SW480 (cell line): Measurements from ENCODE around the gene PTPRR.

Source experiments
- DNase-seq: peaks from one replicate; pipeline ENCODE4 v3.0.0-alpha.2; 2016; ENCODE audit warnings: low spot score

Gene PTPRR

GRCh38 chr12:70598467-70599193 lies 321.9 kb downstream of the PTPRR start:
- DNase-seq: no peak

GRCh38 chr12:70592664-70593063 lies 327.9 kb downstream of the PTPRR start:
- no peak for DNase-seq

DNA sequence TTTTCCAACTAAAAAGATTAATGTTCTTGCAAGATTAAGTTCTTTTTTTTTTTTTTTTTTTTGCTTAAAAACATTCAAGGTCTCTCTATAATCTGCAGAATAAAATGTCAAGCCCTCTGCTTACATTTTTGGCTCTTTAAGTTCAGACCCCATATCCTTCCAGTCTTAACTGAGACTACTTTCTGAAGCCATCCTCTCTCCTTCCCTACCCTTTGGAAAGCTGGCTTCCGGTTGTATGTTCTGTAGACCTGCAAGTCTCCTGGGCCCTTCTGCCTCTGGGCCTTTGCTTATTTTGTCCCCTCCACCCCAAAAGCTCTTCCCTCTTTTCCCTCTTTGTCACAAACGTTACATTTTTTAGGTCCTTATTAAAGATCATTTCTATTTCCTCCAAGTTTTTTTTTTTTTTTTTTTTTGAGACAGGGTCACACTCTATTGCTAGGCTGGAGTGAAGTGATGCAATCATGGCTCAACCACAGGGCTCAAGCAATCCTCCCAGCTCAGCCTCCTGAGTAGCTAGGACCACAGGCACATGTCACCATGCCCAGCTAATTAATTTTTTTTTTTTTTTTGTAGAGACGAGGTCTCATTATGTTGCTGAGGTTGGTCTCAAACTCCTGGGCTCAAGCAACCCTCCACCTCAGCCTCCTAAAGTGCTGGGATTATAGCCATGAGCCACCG lies 329.9 kb downstream of the PTPRR start:
- no peak for DNase-seq

- peak; percentile 51 for DNase-seq
Measured at GRCh38 chr12:70590051-70590450, 330.5 kb downstream of the PTPRR start.
